Lung (tissue), 12 donors: ENCODE results near the gene TMC1. TPM values are rescaled to one million over a fixed set of nuclear protein-coding genes. Genes with fewer than 3 reads are reported as not detected.
"Not testable (repeated sequence)": the region's sequence is repeated elsewhere in the genome, so short reads cannot be mapped to it uniquely, and the experiment has no call there.

Experiments used
- ATAC-seq: fragments of 200-7000 bp; cut with Tn5 transposase; one replicate; pipeline ENCODE4 v1.9.1; 2020; ENCODE audit warnings: moderate number of reproducible peaks; ENCODE audit not compliant: insufficient read depth, low FRiP score
- DNase-seq, 3 donors: peaks; one replicate each; pipeline ENCODE4 v3.0.0-alpha.2; 2013 to 2017
- H3K27ac ChIP-seq, 2 donors: one replicate each; pipeline ENCODE4 v1.5.1; 2013; ENCODE audit warnings: mild to moderate bottlenecking in 2 of 2, moderate library complexity in 2 of 2, control low read depth in 1 of 2, inconsistent platforms in 1 of 2, low read depth in 1 of 2, low read length in 1 of 2
- H3K27me3 ChIP-seq, 3 donors: one replicate each; pipeline ENCODE4 v1.5.1; 2013; ENCODE audit warnings: low read length in 2 of 3; ENCODE audit not compliant: control insufficient read depth in 3 of 3, insufficient read depth in 3 of 3
- H3K36me3 ChIP-seq, 4 donors: one replicate each; pipeline ENCODE4 v1.5.1; 2013; ENCODE audit warnings: low read length in 4 of 4, mild to moderate bottlenecking in 1 of 4, moderate library complexity in 1 of 4; ENCODE audit not compliant: control insufficient read depth in 4 of 4, insufficient read depth in 4 of 4
- H3K4me1 ChIP-seq, 5 donors: one replicate each; pipeline ENCODE4 v1.5.1; 2013; ENCODE audit warnings: low read length in 5 of 5, mild to moderate bottlenecking in 2 of 5, moderate library complexity in 1 of 5; ENCODE audit not compliant: control insufficient read depth in 5 of 5, insufficient read depth in 5 of 5
- H3K4me3 ChIP-seq: one replicate; pipeline ENCODE4 v1.5.1; 2013; ENCODE audit warnings: mild to moderate bottlenecking, control low read depth, moderate library complexity
- H3K9ac ChIP-seq, 2 donors: one replicate each; pipeline ENCODE4 v1.5.1; 2013; ENCODE audit warnings: low read length in 2 of 2, control low read depth in 1 of 2; ENCODE audit not compliant: insufficient read depth in 1 of 2
- H3K9me3 ChIP-seq, 4 donors: one replicate each; pipeline ENCODE4 v1.5.1; 2013; ENCODE audit warnings: low read length in 3 of 4, mild to moderate bottlenecking in 1 of 4, moderate library complexity in 1 of 4; ENCODE audit not compliant: control insufficient read depth in 4 of 4, insufficient read depth in 3 of 4
- WGBS, 2 donors: extraction: QIAGEN DNeasy Blood & Tissue Kit; methylation state at CpG; one replicate each; pipeline ENCODE4 v1.1.7; 2013; 5-methylcytosine and 5-hydroxymethylcytosine counted together
- polyA plus RNA-seq, 2 donors: library from polyadenylated mRNA; stranded (reverse); fragments of 200-250 nt; gene quantifications; one replicate each; pipeline ENCODE4 v1.2.1, GENCODE V29; 2013
- total RNA-seq, 2 donors: library from RNA; depleted of rRNA in 1 of 2; stranded (reverse); fragments of >200 nt in 1 of 2; gene quantifications; one replicate each; pipeline ENCODE4 v1.2.1, GENCODE V29; 2014 to 2021
- TF ChIP-seq, protein P1 (sequence below): IDR thresholded peaks from 2 replicates; pipeline ENCODE4 v1.5.1; 2012; ENCODE audit warnings: mild to moderate bottlenecking; ENCODE audit errors: control extremely low read depth, extremely low read depth
- donor health status: control.
- donor health status: control.
- donor health status: Bipolar disorder and iron deficiency.
- donor health status: healthy.
- donor health status: DM: yes; HTN: yes; CAD: no.

Gene TMC1
- total and polyA plus RNA-seq, 4 donors: 0.10 to 0.82 (median 0.21) TPM; not detected in 1

- no peak overlapping the region for H3K4me3 ChIP-seq
- H3K4me1 ChIP-seq: no peaks in the 10 kb centered on the region
- H3K9me3 ChIP-seq: peaks cover 0 to 8% (median 0%) of the 10 kb centered on the region in 4 donors
- DNase-seq (no peak), ATAC-seq (no peak)
- H3K36me3 ChIP-seq: no peaks in the 10 kb centered on the region
- no peak overlapping the region for H3K27ac ChIP-seq
- no peak overlapping the region for H3K9ac ChIP-seq
- H3K27me3 ChIP-seq: no peaks in the 10 kb centered on the region
- TF ChIP-seq, protein P1, sequence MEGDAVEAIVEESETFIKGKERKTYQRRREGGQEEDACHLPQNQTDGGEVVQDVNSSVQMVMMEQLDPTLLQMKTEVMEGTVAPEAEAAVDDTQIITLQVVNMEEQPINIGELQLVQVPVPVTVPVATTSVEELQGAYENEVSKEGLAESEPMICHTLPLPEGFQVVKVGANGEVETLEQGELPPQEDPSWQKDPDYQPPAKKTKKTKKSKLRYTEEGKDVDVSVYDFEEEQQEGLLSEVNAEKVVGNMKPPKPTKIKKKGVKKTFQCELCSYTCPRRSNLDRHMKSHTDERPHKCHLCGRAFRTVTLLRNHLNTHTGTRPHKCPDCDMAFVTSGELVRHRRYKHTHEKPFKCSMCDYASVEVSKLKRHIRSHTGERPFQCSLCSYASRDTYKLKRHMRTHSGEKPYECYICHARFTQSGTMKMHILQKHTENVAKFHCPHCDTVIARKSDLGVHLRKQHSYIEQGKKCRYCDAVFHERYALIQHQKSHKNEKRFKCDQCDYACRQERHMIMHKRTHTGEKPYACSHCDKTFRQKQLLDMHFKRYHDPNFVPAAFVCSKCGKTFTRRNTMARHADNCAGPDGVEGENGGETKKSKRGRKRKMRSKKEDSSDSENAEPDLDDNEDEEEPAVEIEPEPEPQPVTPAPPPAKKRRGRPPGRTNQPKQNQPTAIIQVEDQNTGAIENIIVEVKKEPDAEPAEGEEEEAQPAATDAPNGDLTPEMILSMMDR: no peak
- WGBS, 2 donors: 80 to 83% methylated on average over 5 of the region's 5 CpGs
These were observed 279.1 kb downstream of the TMC1 start for GRCh38 chr9:72800328-72800994.

DNA sequence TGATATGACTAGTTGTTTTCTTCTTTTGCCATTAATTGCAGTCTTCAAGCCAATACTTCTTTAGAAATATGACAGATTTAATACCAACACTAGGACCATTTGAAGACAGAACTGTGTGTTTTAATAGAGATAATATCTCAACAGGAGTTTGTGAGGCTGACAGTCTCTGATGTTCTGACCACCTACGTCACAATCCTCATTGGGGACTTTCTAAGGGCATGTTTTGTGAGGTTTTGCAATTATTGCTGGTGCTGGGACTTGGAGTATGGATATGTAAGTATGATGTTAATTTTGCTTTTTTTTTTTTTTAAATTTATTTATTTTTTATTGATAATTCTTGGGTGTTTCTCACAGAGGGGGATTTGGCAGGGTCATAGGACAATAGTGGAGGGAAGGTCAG, 283.8 kb downstream of the TMC1 start:
- Histone ChIP-seq H3K9me3 (no peaks in the 10 kb centered on the region), H3K27ac (no peak overlapping the region), H3K4me1 (no peaks in the 10 kb centered on the region), H3K9ac (no peak overlapping the region), H3K4me3 (no peak overlapping the region), H3K36me3 (no peaks in the 10 kb centered on the region), H3K27me3 (no peaks in the 10 kb centered on the region)
- TF ChIP-seq, protein P1: no peak
- DNase-seq (no peak), ATAC-seq (no peak)
- 70 to 74% methylated on average over 1 of the region's 1 CpG for WGBS, 2 donors

GRCh38 chr9:72806313-72806809, 285.0 kb downstream of the TMC1 start:
- not testable (repeated sequence) for H3K4me3 ChIP-seq, H3K9ac ChIP-seq, H3K27ac ChIP-seq, H3K27me3 ChIP-seq, H3K9me3 ChIP-seq, H3K36me3 ChIP-seq, H3K4me1 ChIP-seq, DNase-seq, ATAC-seq
- 97 to 99% methylated on average over 15 to 31 of the region's 35 CpGs for WGBS, 2 donors

DNA sequence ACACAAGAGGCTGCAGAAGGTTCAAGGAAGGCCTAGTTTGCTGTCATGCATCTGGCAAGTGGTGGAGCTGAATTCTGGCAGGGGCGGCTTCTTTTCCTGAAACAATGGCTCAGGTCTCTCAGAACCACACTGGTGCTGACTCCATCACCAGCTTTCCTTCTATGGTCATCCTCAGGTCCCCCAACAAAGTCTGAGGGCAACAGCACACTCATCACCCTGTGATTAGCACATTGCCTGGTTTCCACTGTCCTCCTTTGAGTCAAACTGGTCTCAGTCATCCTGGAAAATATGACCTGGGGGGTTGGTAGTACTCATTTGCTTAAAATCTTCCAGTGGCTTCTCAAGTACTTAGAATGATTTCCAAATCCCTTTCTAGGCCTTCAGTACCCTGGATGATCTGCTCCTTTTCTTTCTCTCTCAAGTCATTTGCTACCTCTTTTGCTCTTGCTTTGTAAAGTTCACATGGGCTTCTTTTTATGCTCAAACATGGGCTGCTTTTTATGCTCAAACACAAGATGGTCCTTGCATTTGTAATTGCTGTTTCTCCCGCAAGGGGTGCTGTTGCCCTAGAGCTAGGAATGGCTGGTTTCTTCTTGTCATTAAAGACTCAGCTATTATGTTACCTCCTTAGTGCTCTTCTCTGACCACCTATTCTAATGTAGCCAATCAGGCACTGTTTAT, 286.5 kb downstream of the TMC1 start:
- Histone ChIP-seq H3K9ac (no peak overlapping the region), H3K9me3 (no peaks in the 10 kb centered on the region), H3K4me1 (no peaks in the 10 kb centered on the region), H3K36me3 (no peaks in the 10 kb centered on the region), H3K27me3 (no peaks in the 10 kb centered on the region), H3K4me3 (no peak overlapping the region), H3K27ac (no peak overlapping the region)
- DNase-seq (no peak), ATAC-seq (no peak)
- WGBS, 2 donors: 85 to 92% methylated on average over 2 of the region's 2 CpGs
- TF ChIP-seq, protein P1: no peak
